Measurements from ENCODE around the gene LRP10. TPM values are rescaled to one million over a fixed set of nuclear protein-coding genes. Genes with fewer than 3 reads are reported as not detected.
A peak's percentile ranks its signal among the peaks of the same experiment; 100 is the strongest.

Gene LRP10
- total and polyA plus RNA-seq, 2 of the 4 experiments (the other 2 are of a cell fraction), result 25.1 to 118 TPM

- Histone ChIP-seq H3K27me3 (ENCODE audit: control insufficient read depth, insufficient read depth, low read length) (no peaks in the 10 kb centered on the region), H3K36me3 (ENCODE audit: control insufficient read depth, insufficient read depth, low read length) (no peaks in the 10 kb centered on the region), H3K4ac (ENCODE audit: low read depth, low read length) (peak overlapping the region; percentile 93), H3K18ac (ENCODE audit: low read depth, low read length) (peak overlapping the region; percentile 26; the same call in 1 of the 2 replicates), H4K20me1 (ENCODE audit: insufficient read depth, low read length) (no peaks in the 10 kb centered on the region), H3K79me1 (ENCODE audit: low read depth in 1 of 2, low read length in 2 of 2) (peaks cover 0 to 11% of the 10 kb centered on the region in 2 experiments; a peak in 1 of 4 replicates), H3K23ac (ENCODE audit: low read depth, low read length) (peak overlapping the region; percentile 33), H3K9me1 (ENCODE audit: insufficient read depth, low read length) (peaks cover 12% of the 10 kb centered on the region), H2BK120ac (ENCODE audit: low read depth, low read length) (peak overlapping the region; percentile 81), H3K9ac (ENCODE audit: low read depth, low read length) (peak overlapping the region; percentile 45), H2AK5ac (ENCODE audit: low read depth, low read length) (peak overlapping the region; percentile 94), H2AK9ac (replicated peaks; ENCODE audit: low read depth, low read length, poor library complexity) (peak overlapping the region; percentile 90), H3K27ac (ENCODE audit: insufficient read depth, low read length) (peak overlapping the region; percentile 76), H3K4me2 (ENCODE audit: low read depth, low read length) (peak overlapping the region; percentile 16; the same call in 1 of the 2 replicates), H3K14ac (replicated peaks; ENCODE audit: low read depth, low read length) (peak overlapping the region; percentile 34; the same call in 1 of the 2 replicates), H2BK20ac (ENCODE audit: low read depth, low read length) (peak overlapping the region; percentile 60), H3K4me3 (ENCODE audit: insufficient read depth, low read depth, low read length) (no peak overlapping the region), H2BK15ac (ENCODE audit: low read depth, low read length) (peak overlapping the region; percentile 84; the same call in 2 of the 3 replicates), H3K4me1 (ENCODE audit: control insufficient read depth, insufficient read depth, low read length) (peaks cover 30% of the 10 kb centered on the region), H4K5ac (ENCODE audit: low read depth, low read length) (peak overlapping the region; percentile 38), H4K91ac (ENCODE audit: insufficient read depth, low read depth, low read length) (peak overlapping the region; percentile 88), H4K8ac (ENCODE audit: low read depth in 2 of 2, low read length in 2 of 2) (peak overlapping the region; percentile 80 to 94), H3K56ac (ENCODE audit: extremely low read depth, insufficient read depth, low read length) (no peak overlapping the region; the same call in 1 of the 2 replicates), H2AFZ (replicated peaks; ENCODE audit: low read length, poor library complexity) (peak overlapping the region; percentile 90), H2BK5ac (ENCODE audit: low read depth, low read length, poor library complexity, severe bottlenecking) (peak overlapping the region; percentile 56), H3K9me3 (ENCODE audit: control insufficient read depth, insufficient read depth, low read length) (no peaks in the 10 kb centered on the region)
- POLR2A ChIA-PET (ENCODE audit: unreplicated experiment), result interaction anchor here (0.9 kb wide), 1 partner anchor 29 kb away, joined by 5 read pairs; no protein-coding TSS in a partner anchor
- no peak for DNase-seq
- intact Hi-C loops (cut with micrococcal nuclease) (loop anchor here (2.0 to 5.0 kb wide), 3 partner anchors 79 to 251 kb away; partner anchors contain the start of gene AJUBA), dilution Hi-C loops (cut with HindIII; ENCODE audit: low sequenced_read_pairs, unreplicated experiment) (no loop called here), in situ Hi-C loops (cut with MboI; ENCODE audit: low sequenced_read_pairs) (no loop called here)
- no TSS peak for BruUV-seq (replicated peaks)
- no peak for ATAC-seq (ENCODE audit: low read depth)
- no CpG with 5 or more reads among the region's 32 CpGs for WGBS, 2 experiments (ENCODE audit: extremely low coverage in 2 of 2, insufficient read length in 1 of 2)
- CTCF ChIA-PET, result interaction anchor here (1.0 to 3.5 kb wide), 10 partner anchors 15 to 252 kb away, joined by 3 to 60 read pairs (median 3); partner anchors contain the start of gene AJUBA
- TF ChIP-seq ELK1 (IDR thresholded peaks at IDR 0.05; ENCODE audit: borderline replicate concordance, low read depth, low read length), result no peak
- no peak for TF ChIP-seq FOS (IDR thresholded peaks at IDR 0.05; ENCODE audit: low read depth, low read length)
- TF ChIP-seq CEBPB (IDR thresholded peaks at IDR 0.05; ENCODE audit: low read depth, low read length), result no peak
- no peak for TF ChIP-seq CHD1 (IDR thresholded peaks at IDR 0.05; ENCODE audit: low read depth, low read length)
- no peak for TF ChIP-seq RCOR1 (IDR thresholded peaks at IDR 0.05; ENCODE audit: insufficient replicate concordance, low read length)
Measured at GRCh38 chr14:22822016-22822570, 49.4 kb upstream of the LRP10 start.
